NCI-H2171 (cell line): ENCODE results near the gene VPS37B.

ENCODE experiments used
- DNase-seq: peaks from one replicate; lab custom pipeline; 2025; lab: John Stamatoyannopoulos, UW

VPS37B gene

DNA sequence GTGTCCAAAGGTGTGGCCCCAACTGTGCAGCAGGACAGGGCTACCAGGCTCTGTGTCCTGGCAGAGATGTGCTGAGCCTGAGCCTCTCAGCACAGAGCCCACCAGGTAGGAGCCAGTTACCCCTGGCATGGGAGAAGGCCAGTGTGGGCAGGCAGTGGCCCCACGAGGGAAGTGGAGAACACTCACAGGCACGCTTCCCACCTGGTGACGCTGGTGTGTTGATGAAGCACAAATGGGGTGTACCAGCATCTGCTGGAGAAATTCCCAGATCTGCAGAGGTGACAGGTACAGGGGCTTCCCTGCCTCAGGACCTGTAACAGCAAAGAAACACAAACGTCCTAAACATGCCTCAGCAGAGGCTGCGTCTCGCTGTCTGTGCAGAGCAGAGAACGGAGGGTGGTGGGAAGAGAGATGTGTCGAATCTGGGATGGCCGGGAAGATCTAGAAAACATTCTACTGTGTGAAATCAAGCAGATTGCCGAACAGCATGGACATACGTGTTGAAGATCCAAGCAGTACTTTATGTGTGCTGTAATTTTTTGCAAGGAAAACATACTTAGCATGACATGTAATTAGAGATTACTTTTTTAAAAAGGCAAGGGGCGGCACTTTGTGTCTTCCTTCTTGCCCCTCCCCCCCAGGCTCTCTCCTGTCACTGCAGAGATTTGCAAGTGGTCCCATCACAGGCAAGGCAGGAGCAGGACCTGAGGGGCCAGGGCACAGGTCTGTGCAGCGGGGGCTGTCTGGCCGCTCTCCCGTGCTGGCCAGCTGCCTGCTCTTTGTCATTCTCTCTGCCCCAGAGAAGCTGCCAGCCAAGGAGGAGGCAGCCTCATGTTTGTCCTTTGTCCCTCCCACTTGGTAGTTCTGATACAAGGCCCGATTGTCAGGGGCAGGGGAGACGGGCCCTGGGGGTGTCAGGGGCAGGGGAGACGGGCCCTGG is 43.3 kb downstream of the VPS37B start:
- DNase-seq = no peak

DNA sequence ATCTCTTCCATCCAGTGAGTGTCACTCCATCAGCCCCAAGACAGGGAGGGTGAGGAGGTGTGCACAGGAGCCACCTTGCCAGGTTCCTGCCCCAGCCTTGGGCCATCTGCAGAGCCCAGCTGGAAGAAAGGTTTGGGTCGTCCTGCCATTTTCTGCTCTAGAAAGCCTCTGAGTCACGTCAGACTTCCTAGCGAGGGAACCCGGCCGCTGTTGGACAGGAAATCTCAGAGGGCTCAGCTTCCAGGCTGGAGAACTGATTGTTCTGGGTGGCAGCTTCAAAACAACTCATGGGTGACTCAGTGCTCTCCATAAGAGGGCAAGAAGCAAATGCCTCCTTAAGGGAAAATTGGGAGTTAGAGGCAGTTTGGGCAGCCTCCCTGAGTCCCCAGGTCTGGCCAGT is 44.1 kb downstream of the VPS37B start:
- DNase-seq = no peak

DNA sequence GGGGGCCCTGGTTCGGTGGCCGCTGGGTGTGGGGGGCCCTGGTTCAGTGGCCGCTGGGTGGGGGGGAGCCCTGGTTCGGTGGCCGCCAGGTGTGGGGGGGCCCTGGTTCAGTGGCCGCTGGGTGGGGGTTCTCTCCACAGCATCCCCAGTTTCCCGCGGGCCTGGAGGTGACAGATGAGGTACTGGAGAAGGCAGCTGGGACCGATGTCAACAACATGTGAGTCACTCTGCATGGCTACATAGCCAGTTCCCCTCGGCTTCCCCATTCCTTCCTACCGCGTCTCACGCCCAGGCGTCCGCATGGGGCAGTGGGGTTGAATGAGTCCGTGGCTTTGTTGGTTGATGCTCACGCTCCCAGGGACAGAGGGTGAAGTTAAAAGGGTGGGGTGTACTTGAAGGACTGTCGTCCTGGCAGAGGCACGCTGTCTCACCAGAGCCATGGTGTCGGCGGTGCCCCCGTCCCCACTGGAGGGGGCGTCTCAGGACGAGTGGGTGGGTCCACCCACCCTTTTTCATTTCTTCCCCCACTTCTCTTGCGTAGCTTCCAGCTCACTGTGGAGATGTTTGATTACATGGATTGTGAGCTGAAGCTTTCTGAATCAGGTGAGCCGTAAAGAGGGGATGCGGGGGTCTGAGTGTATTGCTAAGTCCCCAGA is 45.1 kb downstream of the VPS37B start:
- DNase-seq = no peak

DNA sequence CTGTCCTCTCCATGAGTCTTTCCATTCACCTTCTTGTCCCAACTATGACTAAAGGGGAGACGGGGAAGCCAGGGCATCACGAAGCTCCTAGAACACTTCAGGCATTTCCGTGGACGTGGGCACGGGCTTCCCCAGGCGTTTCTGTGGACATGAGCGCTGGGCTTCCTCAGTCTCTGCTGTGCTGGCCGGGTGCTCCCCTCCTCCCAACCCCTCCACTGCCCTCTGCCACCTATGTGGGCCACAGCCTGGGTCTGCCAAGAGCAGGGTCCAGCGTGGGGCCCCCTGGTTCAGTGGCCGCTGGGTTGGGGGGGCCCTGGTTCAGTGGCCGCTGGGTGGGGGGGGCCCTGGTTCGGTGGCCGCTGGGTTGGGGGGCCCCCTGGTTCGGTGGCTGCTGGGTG is 45.9 kb downstream of the VPS37B start:
- DNase-seq = no peak

DNA sequence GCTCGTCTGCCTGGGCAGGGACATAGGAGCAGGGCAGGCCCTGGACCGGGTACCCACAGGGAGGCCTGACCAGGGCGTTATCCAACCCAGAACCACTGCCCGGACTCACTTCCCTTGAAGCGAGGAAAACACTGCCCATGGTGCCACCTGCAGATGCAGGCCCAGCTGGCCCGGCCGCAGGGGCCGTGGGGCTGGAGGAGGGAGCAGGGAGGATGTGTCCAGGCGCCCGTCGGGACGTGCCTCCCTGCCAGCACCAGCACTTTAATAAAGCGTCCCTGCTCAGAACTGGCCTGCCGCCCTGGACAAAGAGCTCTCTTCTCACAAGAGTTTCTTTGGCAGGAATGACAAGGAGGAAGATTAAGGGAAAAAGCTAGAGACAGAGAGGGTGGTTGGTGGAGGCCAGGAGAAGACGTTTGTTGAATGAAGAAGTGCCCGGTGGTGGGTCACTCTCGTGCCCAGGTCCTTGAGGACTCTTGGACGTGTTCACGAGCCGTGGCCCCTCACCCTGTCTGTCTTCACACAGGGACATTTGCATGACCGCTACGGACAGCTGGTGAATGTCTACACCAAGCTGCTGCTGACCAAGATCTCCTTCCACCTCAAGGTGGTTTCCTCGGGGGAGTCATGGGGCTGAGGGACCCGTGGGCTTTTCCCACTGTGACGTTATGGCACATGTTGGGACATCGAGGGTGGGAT is 46.4 kb downstream of the VPS37B start:
- DNase-seq = no peak

DNA sequence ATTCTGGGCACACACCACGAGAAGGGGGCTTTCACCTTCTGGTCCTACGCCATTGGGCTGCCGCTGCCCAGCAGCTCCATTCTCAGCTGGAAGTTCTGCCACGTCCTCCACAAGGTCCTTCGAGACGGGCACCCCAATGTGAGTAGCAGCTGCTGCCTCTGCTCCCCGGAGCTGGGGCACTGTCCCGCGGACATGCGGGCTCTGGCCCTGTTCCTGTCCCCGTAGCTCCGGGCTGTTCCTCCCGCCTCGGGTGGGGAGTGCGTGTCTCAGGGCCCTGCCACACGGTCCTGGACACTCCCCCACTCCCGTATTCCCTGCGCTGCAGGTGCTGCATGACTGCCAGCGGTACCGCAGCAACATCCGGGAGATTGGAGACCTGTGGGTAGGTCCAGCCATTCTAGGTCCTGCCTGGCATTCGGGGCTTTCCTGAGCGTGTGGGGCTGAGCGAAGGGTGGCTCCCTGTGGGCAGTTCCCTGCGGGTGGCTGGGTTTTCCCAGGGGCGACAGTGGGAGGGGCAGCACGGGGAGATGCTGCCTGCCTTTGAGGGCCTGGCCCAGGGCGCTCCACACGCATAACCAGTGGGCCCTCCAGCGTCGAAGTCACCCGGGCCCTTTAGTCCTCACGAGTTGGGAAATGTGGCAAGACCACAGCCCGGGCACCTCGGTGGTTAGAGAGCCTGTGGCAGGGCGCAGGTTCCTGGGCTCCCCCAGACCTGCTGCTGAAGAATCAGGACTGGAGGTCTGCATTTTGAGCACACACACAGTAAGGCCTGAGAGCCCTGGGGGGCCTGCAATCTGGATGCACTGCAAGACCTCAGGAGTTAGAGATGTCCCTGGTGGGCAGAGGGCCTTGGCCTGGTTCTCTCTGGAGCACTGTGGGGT is 47.2 kb downstream of the VPS37B start:
- DNase-seq = no peak

DNA sequence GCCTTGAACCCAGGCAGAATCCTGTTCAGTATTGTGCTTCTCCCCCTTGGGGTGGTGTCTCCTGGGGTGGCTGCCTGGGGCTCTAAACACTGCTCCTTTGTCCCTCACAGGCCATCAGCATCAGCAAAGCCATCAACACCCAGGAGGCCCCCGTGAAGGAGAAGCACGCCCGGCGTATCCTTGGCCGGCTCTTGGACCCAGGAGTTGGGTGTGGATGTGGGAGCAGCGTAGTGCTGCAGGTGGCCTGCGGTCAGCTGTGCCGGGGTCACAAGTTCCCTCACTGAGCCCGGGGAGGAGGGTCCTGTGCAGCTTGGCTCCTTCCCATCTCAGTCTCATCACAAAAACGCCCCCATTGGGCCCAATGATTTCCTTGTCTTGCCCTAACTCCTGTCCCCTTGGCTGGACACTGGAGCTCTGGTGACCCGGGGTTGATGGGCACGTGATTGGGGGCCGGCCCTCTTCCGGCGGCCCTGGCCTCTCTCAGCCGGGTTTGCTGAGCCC is 48.0 kb downstream of the VPS37B start:
- DNase-seq = no peak

DNA sequence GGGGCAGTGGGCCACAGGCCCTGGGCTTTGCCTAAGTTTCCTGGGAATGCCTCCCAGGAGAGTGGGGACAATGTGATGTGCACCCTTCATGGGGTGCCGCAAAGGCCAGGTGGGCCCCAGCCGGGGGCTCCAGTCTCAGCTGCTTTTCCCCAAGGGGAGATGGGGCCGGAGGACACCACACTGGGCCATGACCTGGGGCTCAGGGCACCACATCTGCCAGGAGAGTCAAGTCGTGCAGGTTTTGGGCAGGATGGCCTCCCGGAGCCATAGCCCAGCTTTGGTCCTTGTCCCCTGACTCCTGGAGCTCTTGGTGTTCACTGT is 48.4 kb downstream of the VPS37B start:
- no peak for DNase-seq

DNA sequence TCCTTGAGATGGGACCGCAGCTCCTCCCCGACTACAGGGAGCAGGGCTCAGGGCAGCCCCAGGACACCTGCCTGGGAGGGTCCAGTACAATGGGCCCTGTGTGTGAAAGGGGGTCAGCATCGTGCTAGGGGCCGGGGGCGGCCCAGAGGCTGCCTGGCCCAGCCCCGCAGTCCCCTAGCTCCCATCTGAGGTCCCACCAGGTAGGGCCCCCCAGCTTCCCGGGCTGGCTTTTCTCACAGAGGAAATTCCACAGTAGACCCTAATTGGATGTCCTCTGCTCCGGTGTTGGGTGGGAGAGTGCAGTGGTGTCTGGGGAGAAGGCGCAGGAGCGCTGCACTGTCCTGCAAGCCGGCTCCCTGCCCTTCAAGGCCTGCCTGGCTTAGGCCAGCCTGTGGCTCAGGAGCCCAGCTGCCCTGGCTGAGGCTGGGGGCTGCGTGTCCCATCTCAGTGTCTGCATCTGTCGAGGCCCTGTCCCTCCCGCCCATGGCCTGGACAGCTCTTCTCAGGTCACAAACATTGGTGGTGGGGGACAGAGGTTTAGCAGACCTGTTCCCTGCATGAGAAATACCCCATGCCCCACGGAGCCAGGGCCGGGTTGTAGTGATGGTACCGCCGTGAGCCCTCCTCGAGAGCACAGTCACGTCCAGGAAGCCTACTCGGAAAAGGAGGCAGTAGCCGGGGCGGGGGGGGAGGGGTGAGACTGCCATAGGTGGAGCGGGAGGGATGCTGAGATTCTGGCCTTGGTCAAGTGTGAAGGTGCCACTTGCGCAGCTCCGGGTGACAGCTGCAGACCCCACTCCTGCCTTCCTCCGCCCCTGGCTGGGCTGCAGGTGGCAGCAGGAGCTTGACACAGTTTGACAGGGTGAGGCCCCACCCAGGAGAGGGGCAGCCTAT is 49.1 kb downstream of the VPS37B start:
- no peak for DNase-seq

DNA sequence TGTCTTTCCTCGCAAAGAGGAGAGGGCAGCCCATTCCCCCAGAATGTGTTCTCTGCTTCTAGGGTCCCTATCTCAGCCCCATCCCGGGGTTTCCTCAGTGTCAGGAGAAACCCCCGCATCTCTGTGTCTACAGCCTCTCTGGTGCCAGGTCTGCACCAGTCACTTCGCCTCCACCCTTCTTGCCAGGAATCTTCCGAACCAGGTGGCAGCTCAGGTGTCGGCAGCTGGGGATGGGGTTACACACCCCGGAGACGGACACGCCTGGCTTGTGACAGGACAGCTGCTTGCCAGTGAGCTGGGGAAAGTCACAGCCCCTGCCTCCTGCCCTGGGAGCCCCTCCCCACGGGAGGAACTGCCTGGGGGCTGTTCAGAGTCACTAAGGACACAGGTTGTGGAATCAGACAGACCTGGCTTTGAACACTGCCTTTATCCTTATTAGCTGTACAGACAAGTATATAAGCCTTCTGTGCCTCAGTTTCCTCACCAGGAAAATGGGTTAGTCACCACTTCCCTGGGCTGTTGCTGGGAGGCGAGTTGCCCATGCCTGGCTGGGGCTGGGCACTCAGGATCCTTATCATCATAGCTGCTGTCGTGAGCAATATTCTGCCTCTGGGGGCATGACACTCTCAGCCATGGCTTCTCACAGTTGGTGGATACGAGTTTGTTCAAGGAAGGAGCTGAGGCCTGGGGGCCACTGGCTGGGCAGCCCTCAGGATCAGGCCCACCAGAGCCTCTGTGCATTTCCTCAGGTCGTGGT is 49.9 kb downstream of the VPS37B start:
- peak; percentile 87 for DNase-seq

DNA sequence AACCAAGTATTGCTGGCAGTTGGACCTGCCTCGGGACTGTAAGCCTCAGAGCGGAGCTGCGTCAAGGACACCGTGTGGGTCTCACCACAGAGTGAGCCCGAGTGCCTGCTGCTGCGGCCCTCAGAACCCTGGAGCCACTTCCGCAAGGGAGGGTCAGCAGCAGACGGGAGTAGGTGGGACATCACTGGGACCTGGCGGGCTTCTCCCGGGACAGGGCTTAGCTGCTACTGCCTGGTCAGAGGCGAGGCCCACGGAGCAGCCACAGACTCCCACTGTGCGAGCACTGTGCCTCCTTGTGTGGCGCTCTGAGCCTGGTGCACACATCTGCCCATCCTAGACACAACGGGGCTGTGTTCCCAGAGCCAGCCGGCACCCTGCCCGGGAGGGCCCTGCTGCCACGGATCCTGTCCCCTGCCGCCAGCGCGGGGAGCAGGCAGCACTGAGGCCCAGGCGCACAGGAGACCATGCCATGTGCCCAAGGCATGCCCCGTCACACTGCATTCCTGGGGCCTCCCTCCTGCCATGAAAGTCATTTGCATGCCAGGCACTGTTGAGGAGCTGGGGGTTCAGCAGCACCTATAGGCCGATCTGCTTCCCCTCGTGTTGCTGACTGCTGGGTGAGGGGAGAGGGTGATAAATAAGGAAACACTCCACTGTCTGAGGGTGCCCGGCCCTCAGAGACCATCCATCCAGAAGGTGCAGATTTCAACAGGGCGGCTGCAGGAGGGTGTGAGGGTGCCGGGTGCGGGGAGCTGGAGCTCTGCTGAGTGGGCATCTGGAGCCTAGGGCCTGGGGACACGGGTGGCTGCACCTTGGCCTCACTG is 50.7 kb downstream of the VPS37B start:
- peak; percentile 39 for DNase-seq

DNA sequence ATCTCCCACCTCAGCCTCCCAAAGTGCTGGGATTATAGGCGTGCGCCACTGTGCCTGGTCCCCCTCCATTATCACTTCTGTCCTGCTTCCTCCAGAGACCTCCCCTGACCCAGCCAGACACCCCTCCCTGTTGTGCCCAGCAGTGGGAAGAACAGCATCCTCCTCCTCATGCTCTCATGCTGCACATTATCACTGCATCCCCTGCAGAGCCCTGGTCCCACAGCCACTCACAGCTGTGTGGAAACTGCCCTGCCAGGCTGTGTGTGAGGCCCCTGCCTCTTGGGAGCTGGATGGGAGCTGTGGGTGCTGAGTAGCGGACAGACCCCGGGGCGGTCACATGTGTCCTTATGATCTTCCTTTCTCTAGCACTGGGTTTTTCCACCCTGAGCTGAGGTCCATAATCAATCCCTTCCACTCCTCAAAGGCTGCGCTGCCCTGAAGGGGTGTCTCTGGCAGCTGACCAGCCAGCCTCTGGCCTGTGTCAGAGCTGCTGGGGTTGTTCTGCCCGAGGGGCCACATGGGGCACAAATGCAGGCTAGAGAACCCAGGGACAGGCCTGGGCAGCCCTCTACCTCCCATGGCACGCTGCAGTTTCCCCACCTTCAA is 51.5 kb downstream of the VPS37B start:
- DNase-seq = no peak

DNA sequence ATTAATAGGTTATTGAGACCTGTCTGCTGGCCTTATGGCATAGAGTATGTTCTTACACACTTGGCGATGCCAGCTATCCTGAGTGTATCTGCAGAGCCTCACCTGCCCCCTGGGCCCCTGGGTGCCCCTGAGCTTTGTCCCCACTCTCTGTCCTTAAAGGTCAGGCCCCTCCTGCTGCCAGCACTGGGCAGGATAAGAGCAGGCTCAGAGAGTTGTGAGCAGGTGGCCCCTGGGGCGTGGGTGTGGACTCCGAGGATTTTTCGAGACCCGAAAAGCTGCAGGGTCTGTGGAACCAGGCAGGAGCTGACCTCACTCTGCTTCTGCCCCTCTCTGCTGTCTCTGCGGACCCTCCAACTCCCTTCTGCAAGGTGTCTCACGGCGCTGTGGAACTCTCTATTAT is 52.5 kb downstream of the VPS37B start:
- no peak for DNase-seq

DNA sequence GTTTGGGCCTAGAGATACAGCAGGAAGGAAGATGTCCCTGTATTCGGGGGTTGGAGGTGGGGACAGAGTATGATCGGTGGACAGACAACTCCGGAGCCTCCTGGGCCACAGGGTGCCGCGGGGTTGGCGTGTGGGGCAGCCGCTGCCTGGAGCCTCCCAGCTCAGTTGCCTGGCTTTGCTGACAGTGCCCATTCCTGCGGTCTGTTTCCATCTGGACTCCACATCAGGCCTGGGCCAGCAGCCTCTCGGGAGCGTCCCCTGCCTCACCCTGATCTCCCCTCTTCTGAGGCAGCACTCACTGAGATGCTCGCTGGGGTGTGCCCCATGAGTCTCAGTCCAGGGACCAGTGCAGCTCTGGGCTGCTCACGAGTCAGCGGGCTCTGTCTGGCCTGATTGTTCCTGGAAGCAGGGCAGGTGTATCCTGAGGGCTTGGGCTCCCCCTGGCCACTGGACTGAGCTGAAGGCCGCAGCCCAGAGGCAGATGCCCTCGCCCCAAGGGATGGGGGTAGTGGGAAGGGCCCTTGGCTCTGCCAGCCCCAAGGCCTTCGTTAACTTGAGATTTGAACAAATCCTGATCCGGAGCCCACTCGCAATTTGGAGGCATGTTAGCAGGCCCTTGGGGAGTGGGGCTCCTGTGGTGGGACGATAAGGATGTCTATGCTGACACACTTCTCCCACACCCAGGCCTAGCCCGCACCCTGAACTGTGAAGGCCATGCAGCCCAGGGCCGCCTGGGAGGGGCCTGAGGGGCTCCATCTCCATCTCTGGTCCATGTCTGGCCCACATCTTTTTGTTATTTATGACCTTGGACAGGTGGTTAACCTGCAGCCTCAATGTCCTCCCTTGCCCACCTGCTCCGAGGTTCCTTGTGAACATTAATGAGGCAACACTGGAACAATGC is 53.2 kb downstream of the VPS37B start:
- no peak for DNase-seq

DNA sequence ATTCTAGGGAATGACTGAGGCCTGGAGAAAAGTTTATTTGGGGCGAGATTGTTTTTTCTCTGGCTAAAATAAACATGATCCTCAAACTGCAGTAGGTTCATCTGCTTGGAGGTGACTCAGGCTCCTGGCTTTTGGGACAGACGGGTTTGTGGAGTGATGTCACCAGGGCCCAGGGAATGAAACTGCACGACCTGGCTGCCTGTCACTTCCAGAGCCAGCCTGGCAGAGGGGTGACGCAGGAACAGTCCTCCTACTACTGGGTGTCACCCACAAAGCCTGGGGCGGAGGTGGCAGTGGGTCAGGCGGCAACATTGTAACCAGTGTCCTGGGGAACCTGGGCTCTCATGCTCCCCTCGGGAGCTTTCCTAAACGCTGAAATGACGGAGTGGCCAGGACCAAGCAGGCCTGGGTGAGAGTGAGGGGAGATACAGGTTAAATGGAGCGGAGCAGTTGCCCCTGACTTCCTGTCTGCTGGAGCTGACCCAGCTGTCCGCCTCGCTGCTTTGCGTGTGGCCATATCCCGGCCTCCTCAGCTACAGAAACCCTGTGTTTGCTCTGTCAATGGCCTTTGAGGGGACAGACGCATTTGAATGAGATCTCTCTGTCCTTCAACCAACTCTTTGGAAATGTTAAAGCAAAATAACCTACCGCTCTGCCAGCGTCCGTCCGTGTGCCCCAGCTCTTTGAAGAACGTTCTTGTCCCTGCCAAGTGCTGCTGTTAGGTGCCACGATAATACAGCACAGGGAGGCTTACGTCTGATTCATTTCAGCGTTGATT is 54.2 kb downstream of the VPS37B start:
- DNase-seq = no peak

DNA sequence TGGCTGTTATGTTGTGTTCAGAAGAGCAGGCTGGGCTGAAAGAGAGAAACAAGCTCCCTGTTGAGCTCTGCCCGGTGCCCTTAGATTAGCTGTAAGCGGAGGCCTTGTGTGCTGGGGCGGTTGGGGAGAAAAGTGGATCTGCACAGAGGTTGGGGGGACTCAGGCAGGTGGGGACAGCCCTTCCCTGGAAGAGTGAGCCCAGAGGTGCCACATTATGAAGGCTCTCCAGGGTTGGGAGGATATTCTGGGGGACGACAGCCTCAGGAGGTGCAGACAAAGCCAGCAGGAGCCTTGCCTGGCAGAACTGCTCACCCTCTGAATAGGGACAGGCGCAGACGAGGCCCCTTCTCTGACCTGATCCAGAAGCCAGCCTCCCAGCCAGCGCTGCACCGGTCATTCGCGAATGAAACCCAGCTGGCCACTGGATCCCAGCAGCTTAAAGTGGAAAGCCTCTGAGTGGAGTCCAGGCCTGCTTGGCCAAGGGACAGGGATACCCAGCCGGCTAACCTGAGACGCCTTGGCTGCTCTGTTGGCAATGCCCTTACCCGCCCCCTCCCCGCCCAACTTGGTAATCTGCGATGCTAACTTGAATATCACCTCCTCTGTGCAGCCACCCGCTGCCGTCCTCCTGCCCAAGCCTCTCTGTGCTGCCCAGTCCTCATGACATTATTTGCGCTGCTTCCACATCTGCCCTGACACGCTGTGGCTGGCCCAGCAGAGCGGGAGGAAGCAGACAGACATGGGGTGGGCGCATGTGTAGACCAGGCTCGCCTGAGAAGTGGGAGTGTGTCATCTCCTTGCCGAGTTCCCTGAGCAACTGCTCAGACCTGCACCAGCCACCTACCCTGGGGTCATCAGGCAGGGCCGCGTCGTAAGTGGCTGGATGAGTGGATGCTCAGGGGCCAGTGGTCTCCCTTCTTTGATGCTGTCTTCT is 55.1 kb downstream of the VPS37B start:
- DNase-seq = no peak
